Measurements from ENCODE around the gene SORBS2.

DNA sequence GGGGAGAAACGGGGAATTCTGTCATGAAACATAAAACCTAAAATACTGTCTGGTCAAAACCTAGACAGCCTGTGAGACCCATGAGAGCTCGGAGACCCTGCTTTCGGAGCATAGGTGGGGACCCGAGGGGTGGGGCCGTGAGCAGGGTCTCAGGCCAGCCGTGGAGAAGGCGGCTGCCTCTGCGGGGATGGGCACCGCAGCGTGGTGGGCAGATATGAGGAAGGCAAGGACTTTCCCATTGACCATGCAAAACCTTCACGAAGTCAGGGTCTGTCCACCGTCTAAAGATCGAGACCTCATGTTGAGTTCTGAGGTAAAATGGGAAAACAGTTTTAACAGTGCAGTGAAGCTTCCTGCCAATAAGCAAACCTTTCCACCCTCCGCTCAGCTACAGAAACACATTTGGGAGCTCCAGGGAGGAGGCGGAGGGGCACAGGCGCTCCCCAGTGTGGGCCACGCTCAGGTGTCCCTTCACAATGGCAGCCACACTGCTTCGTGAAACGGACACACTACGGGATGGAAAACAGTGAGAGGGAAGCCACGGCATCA lies 74.4 kb downstream of the SORBS2 start:
- TF ChIP-seq, protein P1, sequence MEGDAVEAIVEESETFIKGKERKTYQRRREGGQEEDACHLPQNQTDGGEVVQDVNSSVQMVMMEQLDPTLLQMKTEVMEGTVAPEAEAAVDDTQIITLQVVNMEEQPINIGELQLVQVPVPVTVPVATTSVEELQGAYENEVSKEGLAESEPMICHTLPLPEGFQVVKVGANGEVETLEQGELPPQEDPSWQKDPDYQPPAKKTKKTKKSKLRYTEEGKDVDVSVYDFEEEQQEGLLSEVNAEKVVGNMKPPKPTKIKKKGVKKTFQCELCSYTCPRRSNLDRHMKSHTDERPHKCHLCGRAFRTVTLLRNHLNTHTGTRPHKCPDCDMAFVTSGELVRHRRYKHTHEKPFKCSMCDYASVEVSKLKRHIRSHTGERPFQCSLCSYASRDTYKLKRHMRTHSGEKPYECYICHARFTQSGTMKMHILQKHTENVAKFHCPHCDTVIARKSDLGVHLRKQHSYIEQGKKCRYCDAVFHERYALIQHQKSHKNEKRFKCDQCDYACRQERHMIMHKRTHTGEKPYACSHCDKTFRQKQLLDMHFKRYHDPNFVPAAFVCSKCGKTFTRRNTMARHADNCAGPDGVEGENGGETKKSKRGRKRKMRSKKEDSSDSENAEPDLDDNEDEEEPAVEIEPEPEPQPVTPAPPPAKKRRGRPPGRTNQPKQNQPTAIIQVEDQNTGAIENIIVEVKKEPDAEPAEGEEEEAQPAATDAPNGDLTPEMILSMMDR (IDR thresholded peaks at IDR 0.05): no peak
- no peak for TF ChIP-seq EP300 (IDR thresholded peaks at IDR 0.05)
